SK-N-SH (cell line): ENCODE data around the gene FPR2. TPM values are rescaled to one million over a fixed set of nuclear protein-coding genes. Genes with fewer than 3 reads are reported as not detected.

Experiments
- CTCF ChIA-PET: fragments of 300-600, 350-600 bp; formaldehyde crosslinking; extraction: SDS; loops from one replicate; lab custom pipeline; 2021; lab: Yijun Ruan, JAX
- POLR2A ChIA-PET: fragments of 350-600 bp; sonication (Branson Sonifier 250); formaldehyde crosslinking; extraction: SDS; loops from one replicate; lab custom pipeline; 2020; ENCODE audit warnings: antibody characterized with exemption, inconsistent platforms; lab: Yijun Ruan, JAX
- DNase-seq: peaks from one replicate; pipeline ENCODE4 v3.0.0; 2012
- H2AFZ ChIP-seq: fragments of 200-600 bp; sonication (generic); 2 replicates; pipeline ENCODE4 v1.8.1; 2016; ENCODE audit warnings: antibody characterized with exemption, mild to moderate bottlenecking, low read depth
- H3F3A ChIP-seq: fragments of 200-600 bp; sonication (generic); replicated peaks from 2 replicates; pipeline ENCODE3; 2016; ENCODE audit warnings: antibody characterized with exemption, mild to moderate bottlenecking; ENCODE audit not compliant: insufficient read depth
- H3K27ac ChIP-seq, 2 experiments: fragments of 200-500 bp in 1 of 2; fragments of 200-600 bp in 1 of 2; sonication (Bioruptor generic) in 1 of 2; sonication (generic), shearing (Covaris generic) in 1 of 2; 2 replicates each; pipeline versions ENCODE4 v1.5.1 to v1.6.1; 2014 to 2016; ENCODE audit warnings: low read depth in 2 of 2, inconsistent platforms in 1 of 2, low read length in 1 of 2, mild to moderate bottlenecking in 1 of 2, mixed read lengths in 1 of 2
- H3K27me3 ChIP-seq: fragments of 200-600 bp; sonication (generic), shearing (Covaris generic); 2 replicates; pipeline ENCODE4 v1.6.1; 2016; ENCODE audit warnings: mixed run types; ENCODE audit not compliant: insufficient read depth
- H3K36me3 ChIP-seq, 2 experiments: fragments of 200-500 bp in 1 of 2; fragments of 200-600 bp in 1 of 2; sonication (Bioruptor generic) in 1 of 2; sonication (generic) in 1 of 2; replicated peaks in 1 of 2; 2 replicates each; pipeline versions ENCODE3 to v1.5.1; 2014 to 2016; ENCODE audit warnings: low read length in 1 of 2, mild to moderate bottlenecking in 1 of 2; ENCODE audit not compliant: insufficient read depth in 2 of 2, control insufficient read depth in 1 of 2
- H3K4me1 ChIP-seq, 2 experiments: fragments of 200-500 bp in 1 of 2; fragments of 200-600 bp in 1 of 2; sonication (Bioruptor generic) in 1 of 2; sonication (generic), shearing (Covaris generic) in 1 of 2; 2 replicates each; pipeline versions ENCODE4 v1.5.1 to v1.6.1; 2014 to 2016; ENCODE audit warnings: low read depth in 1 of 2, low read length in 1 of 2, mixed run types in 1 of 2; ENCODE audit not compliant: insufficient read depth in 2 of 2, control insufficient read depth in 1 of 2
- H3K4me2 ChIP-seq: fragments of 200-600 bp; sonication (generic), shearing (Covaris generic); 2 replicates; pipeline ENCODE4 v1.6.1; 2017; ENCODE audit warnings: mixed run types
- H3K4me3 ChIP-seq, 2 experiments: fragments of 200-500 bp in 1 of 2; fragments of 200-600 bp in 1 of 2; sonication (Bioruptor generic) in 1 of 2; sonication (generic), shearing (Covaris generic) in 1 of 2; 2 replicates each; pipeline versions ENCODE4 v1.5.1 to v1.8.1; 2014 to 2016; ENCODE audit warnings: low read depth in 2 of 2, inconsistent platforms in 1 of 2, low read length in 1 of 2, mild to moderate bottlenecking in 1 of 2, mixed read lengths in 1 of 2, moderate library complexity in 1 of 2
- H3K79me2 ChIP-seq: fragments of 200-600 bp; sonication (generic); 2 replicates; pipeline ENCODE4 v1.8.1; 2017; ENCODE audit warnings: mild to moderate bottlenecking; ENCODE audit not compliant: insufficient read depth
- H3K9ac ChIP-seq: fragments of 200-600 bp; sonication (generic); 2 replicates; pipeline ENCODE4 v1.6.1; 2017; ENCODE audit warnings: mixed run types
- H3K9me2 ChIP-seq: fragments of 200-600 bp; sonication (generic); 2 replicates; pipeline ENCODE4 v1.6.1; 2017; ENCODE audit warnings: mixed run types
- H3K9me3 ChIP-seq: fragments of 200-600 bp; sonication (generic); 2 replicates; pipeline ENCODE4 v1.6.1; 2017; ENCODE audit warnings: mixed run types, mild to moderate bottlenecking, moderate library complexity
- H4K20me1 ChIP-seq: fragments of 200-600 bp; sonication (generic); 2 replicates; pipeline ENCODE4 v1.6.1; 2017; ENCODE audit warnings: mild to moderate bottlenecking, mixed run types; ENCODE audit not compliant: insufficient read depth
- CHD2 ChIP-seq: fragments of 150-350 bp; IDR thresholded peaks from 2 replicates; pipeline ENCODE4 v1.6.1; 2018; ENCODE audit warnings: low read length; ENCODE audit not compliant: partially characterized antibody
- FOXJ3 ChIP-seq: sonication (generic); formaldehyde crosslinking; IDR thresholded peaks from 2 replicates; pipeline ENCODE4 v1.5.1; 2020; ENCODE audit warnings: mild to moderate bottlenecking, missing genetic modification reagents
- FOXM1 ChIP-seq: IDR thresholded peaks from 2 replicates; pipeline ENCODE4 v1.4.0; 2012; ENCODE audit warnings: low read depth, mild to moderate bottlenecking
- GATA2 ChIP-seq: sonication (generic); formaldehyde crosslinking; IDR thresholded peaks from 2 replicates; pipeline ENCODE4 v1.5.0; 2020; ENCODE audit warnings: mild to moderate bottlenecking, missing genetic modification reagents
- JUND ChIP-seq: IDR thresholded peaks from 2 replicates; pipeline ENCODE4 v1.4.0; 2012
- MEF2A ChIP-seq: IDR thresholded peaks from 2 replicates; pipeline ENCODE4 v1.4.0; 2012; ENCODE audit warnings: low read depth, borderline replicate concordance
- NFIC ChIP-seq: IDR thresholded peaks from 2 replicates; pipeline ENCODE4 v1.4.0; 2012; ENCODE audit warnings: borderline replicate concordance
- NRF1 ChIP-seq: IDR thresholded peaks from 2 replicates; pipeline ENCODE4 v1.6.1; 2012; ENCODE audit warnings: low read depth, mild to moderate bottlenecking, low read length
- PBX3 ChIP-seq: IDR thresholded peaks from 2 replicates; pipeline ENCODE4; 2012
- RCOR1 ChIP-seq: fragments of 150-350 bp; IDR thresholded peaks from 2 replicates; pipeline ENCODE4 v1.6.1; 2017; ENCODE audit warnings: antibody characterized with exemption, low read length
- RFX5 ChIP-seq: IDR thresholded peaks from 2 replicates; pipeline ENCODE4 v1.6.1; 2012; ENCODE audit warnings: mild to moderate bottlenecking, improper control_type of control experiment, low read length
- SIN3A ChIP-seq: IDR thresholded peaks from 2 replicates; pipeline ENCODE4 v1.6.1; 2012; ENCODE audit warnings: low read depth, mild to moderate bottlenecking, low read length, moderate library complexity, borderline replicate concordance
- SMC3 ChIP-seq: IDR thresholded peaks from 2 replicates; pipeline ENCODE4 v1.6.1; 2012; ENCODE audit warnings: low read depth, low read length, improper control_type of control experiment
- TAF1 ChIP-seq: IDR thresholded peaks from 2 replicates; pipeline ENCODE4 v1.6.1; 2012; ENCODE audit warnings: low read depth, mild to moderate bottlenecking, low read length, moderate library complexity, borderline replicate concordance
- USF2 ChIP-seq: fragments of 150-350 bp; IDR thresholded peaks from 2 replicates; pipeline ENCODE4 v1.6.1; 2017; ENCODE audit warnings: antibody characterized with exemption, low read length, low read depth, borderline replicate concordance
- YY1 ChIP-seq: IDR thresholded peaks from 2 replicates; pipeline ENCODE4 v1.4.0; 2012; ENCODE audit warnings: low read depth, mild to moderate bottlenecking
- ZBTB33 ChIP-seq: IDR thresholded peaks from 2 replicates; pipeline ENCODE4 v1.4.0; 2012; ENCODE audit warnings: low read depth, borderline replicate concordance
- WGBS: methylation state at CpG from one replicate; pipeline ENCODE4 v1.1.6; 2017; ENCODE audit warnings: low lambda C conversion rate; 5-methylcytosine and 5-hydroxymethylcytosine counted together
- polyA plus RNA-seq, 3 experiments: library from polyadenylated mRNA; depleted of rRNA; stranded (reverse); fragments of >200 nt; gene quantifications; 2 replicates each; pipeline ENCODE4 v1.2.3, GENCODE V29; 2012
- TF ChIP-seq, protein P1 (sequence below): IDR thresholded peaks from 2 replicates; pipeline ENCODE4 v1.4.0; 2012; ENCODE audit warnings: low read depth, borderline replicate concordance

Gene FPR2
- polyA plus RNA-seq, 1 of the 3 experiments (the other 2 are of a cell fraction): not detected

- peaks cover 10 to 36% of the 10 kb centered on the region in 2 experiments; a peak in 3 of 4 replicates for H3K4me1 ChIP-seq
- WGBS: 21% methylated on average over 8 of the region's 8 CpGs
- ChIA-PET POLR2A (no interaction called here), CTCF (interaction anchor here (2.1 to 2.4 kb wide), 2 partner anchors 12 to 18 kb away, joined by 7 to 9 read pairs; no protein-coding TSS in a partner anchor)
- H3K4me2 ChIP-seq: peak overlapping the region; percentile 32
- H3K4me3 ChIP-seq: peak overlapping the region in 1 of 2 experiments; percentile 18; a peak in 1 of 4 replicates
- no peak for TF ChIP-seq ZBTB33
- no peak for TF ChIP-seq FOXM1
- no peak for TF ChIP-seq NFIC
- no peak for TF ChIP-seq FOXJ3 (CRISPR knock-in tag)
- no peak for TF ChIP-seq NRF1
- TF ChIP-seq RCOR1: no peak
- TF ChIP-seq CHD2: no peak
- TF ChIP-seq RFX5: no peak
- TF ChIP-seq GATA2 (CRISPR knock-in tag): no peak
- no peak for TF ChIP-seq YY1
- TF ChIP-seq SMC3: no peak
- no peak for TF ChIP-seq SIN3A
- no peak for TF ChIP-seq TAF1
- no peak for TF ChIP-seq PBX3
- no peak for TF ChIP-seq USF2
- TF ChIP-seq, protein P1, sequence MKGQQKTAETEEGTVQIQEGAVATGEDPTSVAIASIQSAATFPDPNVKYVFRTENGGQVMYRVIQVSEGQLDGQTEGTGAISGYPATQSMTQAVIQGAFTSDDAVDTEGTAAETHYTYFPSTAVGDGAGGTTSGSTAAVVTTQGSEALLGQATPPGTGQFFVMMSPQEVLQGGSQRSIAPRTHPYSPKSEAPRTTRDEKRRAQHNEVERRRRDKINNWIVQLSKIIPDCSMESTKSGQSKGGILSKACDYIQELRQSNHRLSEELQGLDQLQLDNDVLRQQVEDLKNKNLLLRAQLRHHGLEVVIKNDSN: no peak
- TF ChIP-seq MEF2A: no peak
- TF ChIP-seq JUND: no peak
- no peaks in the 10 kb centered on the region; the same call in 1 of the 2 replicates for H3K79me2 ChIP-seq
- H4K20me1 ChIP-seq: no peaks in the 10 kb centered on the region
- H3K9me2 ChIP-seq: no peaks in the 10 kb centered on the region
- H2AFZ ChIP-seq: no peak overlapping the region
- no peaks in the 10 kb centered on the region for H3K36me3 ChIP-seq
- peak overlapping the region in 1 of 2 experiments; percentile 91; a peak in 2 of 4 replicates for H3K27ac ChIP-seq
- no peaks in the 10 kb centered on the region for H3K27me3 ChIP-seq
- H3K9me3 ChIP-seq: no peaks in the 10 kb centered on the region
- peak overlapping the region; percentile 51 for H3K9ac ChIP-seq
- no peak for DNase-seq
- peaks cover 44% of the 10 kb centered on the region for H3F3A ChIP-seq
Observed at GRCh38 chr19:51796195-51796679, 35.3 kb downstream of the FPR2 start.
